ENCODE data around the gene TMEM154. TPM values are rescaled to one million over a fixed set of nuclear protein-coding genes. Genes with fewer than 3 reads are reported as not detected.

TMEM154 gene
- total RNA-seq, 1 experiment from 2014 or later: 41.5 TPM

- DNase-seq (ENCODE audit: unreplicated experiment): no peak
- H3K4me1 Mint-ChIP-seq (ENCODE audit: insufficient read depth, unreplicated experiment): peaks cover 21% of the 10 kb centered on the region
- H3K27ac Mint-ChIP-seq (ENCODE audit: low read depth, unreplicated experiment): no peak overlapping the region
- POLR2A ChIA-PET: no interaction called here
- no peak for TF ChIP-seq CTCF (IDR thresholded peaks at IDR 0.05; ENCODE audit: unreplicated experiment)
- CTCF ChIA-PET: no interaction called here
- no peak overlapping the region for H3K4me3 Mint-ChIP-seq (ENCODE audit: unreplicated experiment)
- no TSS peak for BruUV-seq (replicated peaks)
- intact Hi-C loops (cut with micrococcal nuclease): no loop called here
- no peaks in the 10 kb centered on the region for H3K9me3 Mint-ChIP-seq (ENCODE audit: unreplicated experiment)
- no peaks in the 10 kb centered on the region for H3K36me3 Mint-ChIP-seq (ENCODE audit: insufficient read depth, unreplicated experiment)
- no peaks in the 10 kb centered on the region for H3K27me3 Mint-ChIP-seq (ENCODE audit: insufficient read depth, unreplicated experiment)
These were observed 93.1 kb downstream of the TMEM154 start for GRCh38 chr4:152586668-152587067.

- ChIA-PET CTCF (no interaction called here), POLR2A (no interaction called here)
- Mint-ChIP-seq H3K36me3 (ENCODE audit: insufficient read depth, unreplicated experiment) (no peaks in the 10 kb centered on the region), H3K4me1 (ENCODE audit: insufficient read depth, unreplicated experiment) (peaks cover 13% of the 10 kb centered on the region), H3K27ac (ENCODE audit: low read depth, unreplicated experiment) (no peak overlapping the region), H3K9me3 (ENCODE audit: unreplicated experiment) (no peaks in the 10 kb centered on the region), H3K4me3 (ENCODE audit: unreplicated experiment) (no peak overlapping the region), H3K27me3 (ENCODE audit: insufficient read depth, unreplicated experiment) (no peaks in the 10 kb centered on the region)
- TF ChIP-seq CTCF (IDR thresholded peaks at IDR 0.05; ENCODE audit: unreplicated experiment): no peak
- no peak for DNase-seq (ENCODE audit: unreplicated experiment)
- intact Hi-C loops (cut with micrococcal nuclease): no loop called here
- BruUV-seq (replicated peaks): no TSS peak
These were observed 94.8 kb downstream of the TMEM154 start for GRCh38 chr4:152585023-152585441.

- intact Hi-C loops (cut with micrococcal nuclease): no loop called here
- TF ChIP-seq CTCF (IDR thresholded peaks at IDR 0.05; ENCODE audit: unreplicated experiment): no peak
- H3K4me3 Mint-ChIP-seq (ENCODE audit: unreplicated experiment): no peak overlapping the region
- no peak overlapping the region for H3K27ac Mint-ChIP-seq (ENCODE audit: low read depth, unreplicated experiment)
- H3K4me1 Mint-ChIP-seq (ENCODE audit: insufficient read depth, unreplicated experiment): no peaks in the 10 kb centered on the region
- no peaks in the 10 kb centered on the region for H3K9me3 Mint-ChIP-seq (ENCODE audit: unreplicated experiment)
- POLR2A ChIA-PET: no interaction called here
- CTCF ChIA-PET: interaction anchor here (0.6 to 1.3 kb wide), 5 partner anchors 29 to 502 kb away, joined by 3 read pairs; no protein-coding TSS in a partner anchor
- no peak for DNase-seq (ENCODE audit: unreplicated experiment)
- no TSS peak for BruUV-seq (replicated peaks)
- no peaks in the 10 kb centered on the region for H3K27me3 Mint-ChIP-seq (ENCODE audit: insufficient read depth, unreplicated experiment)
- no peaks in the 10 kb centered on the region for H3K36me3 Mint-ChIP-seq (ENCODE audit: insufficient read depth, unreplicated experiment)
These were observed 98.1 kb downstream of the TMEM154 start for GRCh38 chr4:152581536-152582160.

- BruUV-seq (replicated peaks): no TSS peak
- DNase-seq (ENCODE audit: unreplicated experiment): no peak
- ChIA-PET CTCF (interaction anchor here (0.5 to 1.3 kb wide), 2 partner anchors 156 to 1504 kb away, joined by 3 to 5 read pairs; no protein-coding TSS in a partner anchor), POLR2A (interaction anchor here (0.6 to 2.0 kb wide), 3 partner anchors 10 to 1075 kb away, joined by 3 to 7 read pairs (median 3); no protein-coding TSS in a partner anchor)
- no peaks in the 10 kb centered on the region for H3K36me3 Mint-ChIP-seq (ENCODE audit: insufficient read depth, unreplicated experiment)
- no peak overlapping the region for H3K4me3 Mint-ChIP-seq (ENCODE audit: unreplicated experiment)
- no peaks in the 10 kb centered on the region for H3K4me1 Mint-ChIP-seq (ENCODE audit: insufficient read depth, unreplicated experiment)
- no peak overlapping the region for H3K27ac Mint-ChIP-seq (ENCODE audit: low read depth, unreplicated experiment)
- no peaks in the 10 kb centered on the region for H3K9me3 Mint-ChIP-seq (ENCODE audit: unreplicated experiment)
- intact Hi-C loops (cut with micrococcal nuclease): no loop called here
- no peak for TF ChIP-seq CTCF (IDR thresholded peaks at IDR 0.05; ENCODE audit: unreplicated experiment)
- no peaks in the 10 kb centered on the region for H3K27me3 Mint-ChIP-seq (ENCODE audit: insufficient read depth, unreplicated experiment)
These were observed 99.9 kb downstream of the TMEM154 start for GRCh38 chr4:152579916-152580315.
